Bronchial epithelial cell (primary cell): ENCODE data around the gene PPP3R1. TPM values are rescaled to one million over a fixed set of nuclear protein-coding genes. Genes with fewer than 3 reads are reported as not detected.

ENCODE experiments used
- DNase-seq: peaks from one replicate; pipeline ENCODE4 v3.0.0-alpha.2; 2010; ENCODE audit warnings: low read depth
- FAIRE-seq: peaks from 2 replicates; lab custom pipeline; 2011; peaks lifted over from hg19 to GRCh38; lab: Jason Lieb, UNC
- H3K27me3 ChIP-seq: 2 replicates; pipeline ENCODE4 v1.5.1; 2011; ENCODE audit warnings: low read length; ENCODE audit not compliant: control insufficient read depth, insufficient read depth
- H3K36me3 ChIP-seq: 2 replicates; pipeline ENCODE4 v1.5.1; 2011; ENCODE audit warnings: low read length; ENCODE audit not compliant: control insufficient read depth, insufficient read depth
- H3K4me3 ChIP-seq: 2 replicates; pipeline ENCODE4 v1.5.1; 2011; ENCODE audit warnings: mild to moderate bottlenecking, low read depth, low read length, control low read depth
- CTCF ChIP-seq: IDR thresholded peaks from 2 replicates; pipeline ENCODE4 v1.5.1; 2011; ENCODE audit warnings: mild to moderate bottlenecking, moderate library complexity, low read length, control low read depth, inconsistent platforms; ENCODE audit not compliant: insufficient read depth, severe bottlenecking
- total RNA-seq: library from RNA; depleted of rRNA; stranded (reverse); fragments of >200 nt; gene quantifications from 2 replicates; pipeline ENCODE4 v1.2.1, GENCODE V29; 2014

PPP3R1 gene
- total RNA-seq, 1 donor from 2014 or later = 19.2 TPM

- Histone ChIP-seq H3K27me3 (no peaks in the 10 kb centered on the region), H3K36me3 (no peaks in the 10 kb centered on the region), H3K4me3 (no peak overlapping the region)
- FAIRE-seq = no peak
- peak; percentile 53 for DNase-seq
- no peak for TF ChIP-seq CTCF
Measured at GRCh38 chr2:68237404-68237803, 14.9 kb downstream of the PPP3R1 start.

- FAIRE-seq (no peak), DNase-seq (no peak)
- Histone ChIP-seq H3K36me3 (no peaks in the 10 kb centered on the region), H3K4me3 (no peak overlapping the region), H3K27me3 (no peaks in the 10 kb centered on the region)
- TF ChIP-seq CTCF = no peak
Measured at GRCh38 chr2:68236876-68237275, 15.5 kb downstream of the PPP3R1 start.

GRCh38 chr2:68236103-68236734 lies 16.1 kb downstream of the PPP3R1 start:
- no peak for TF ChIP-seq CTCF
- DNase-seq (no peak), FAIRE-seq (no peak)
- H3K4me3 ChIP-seq = no peak overlapping the region
- no peaks in the 10 kb centered on the region for H3K27me3 ChIP-seq
- no peaks in the 10 kb centered on the region for H3K36me3 ChIP-seq

- no peaks in the 10 kb centered on the region for H3K36me3 ChIP-seq
- H3K4me3 ChIP-seq = no peak overlapping the region
- no peaks in the 10 kb centered on the region for H3K27me3 ChIP-seq
- no peak for DNase-seq
- no peak for FAIRE-seq
- TF ChIP-seq CTCF = no peak
Measured at GRCh38 chr2:68235090-68235489, 17.2 kb downstream of the PPP3R1 start.

- no peak overlapping the region for H3K4me3 ChIP-seq
- no peak for TF ChIP-seq CTCF
- H3K36me3 ChIP-seq = no peaks in the 10 kb centered on the region
- FAIRE-seq = no peak
- no peak for DNase-seq
- H3K27me3 ChIP-seq = no peaks in the 10 kb centered on the region
Measured at GRCh38 chr2:68234405-68234804, 17.9 kb downstream of the PPP3R1 start.

- no peak overlapping the region for H3K4me3 ChIP-seq
- H3K36me3 ChIP-seq = no peaks in the 10 kb centered on the region
- H3K27me3 ChIP-seq = no peaks in the 10 kb centered on the region
- TF ChIP-seq CTCF = no peak
- FAIRE-seq (no peak), DNase-seq (no peak)
Measured at GRCh38 chr2:68231061-68231372, 21.3 kb downstream of the PPP3R1 start.
